ENCODE results near the gene PDE4B.
A peak's percentile ranks its signal among the peaks of the same experiment; 100 is the strongest.

Gene PDE4B

GRCh38 chr1:65894738-65895605 lies 102.3 kb downstream of the PDE4B start:
- no peak for DNase-seq (ENCODE audit: low read depth)
- TF ChIP-seq CTCF (conservative IDR thresholded peaks at IDR 0.05; ENCODE audit: low read length), result no peak
- no peak overlapping the region for H3K4me3 ChIP-seq (ENCODE audit: low read length)

GRCh38 chr1:65896721-65897120 lies 104.0 kb downstream of the PDE4B start:
- DNase-seq (ENCODE audit: low read depth), result peak; percentile 46
- no peak for TF ChIP-seq CTCF (conservative IDR thresholded peaks at IDR 0.05; ENCODE audit: low read length)
- no peak overlapping the region for H3K4me3 ChIP-seq (ENCODE audit: low read length)

GRCh38 chr1:65897485-65897884 lies 104.8 kb downstream of the PDE4B start:
- H3K4me3 ChIP-seq (ENCODE audit: low read length), result no peak overlapping the region
- DNase-seq (ENCODE audit: low read depth), result no peak
- no peak for TF ChIP-seq CTCF (conservative IDR thresholded peaks at IDR 0.05; ENCODE audit: low read length)

- no peak overlapping the region for H3K4me3 ChIP-seq (ENCODE audit: low read length)
- TF ChIP-seq CTCF (conservative IDR thresholded peaks at IDR 0.05; ENCODE audit: low read length), result no peak
- peak; percentile 24 for DNase-seq (ENCODE audit: low read depth)
These were observed 112.0 kb downstream of the PDE4B start for GRCh38 chr1:65904681-65905083.

GRCh38 chr1:65910432-65910831 lies 117.7 kb downstream of the PDE4B start:
- TF ChIP-seq CTCF (conservative IDR thresholded peaks at IDR 0.05; ENCODE audit: low read length), result no peak
- DNase-seq (ENCODE audit: low read depth), result no peak
- no peak overlapping the region for H3K4me3 ChIP-seq (ENCODE audit: low read length)

GRCh38 chr1:65911679-65912078 lies 119.0 kb downstream of the PDE4B start:
- no peak for DNase-seq (ENCODE audit: low read depth)
- TF ChIP-seq CTCF (conservative IDR thresholded peaks at IDR 0.05; ENCODE audit: low read length), result no peak
- H3K4me3 ChIP-seq (ENCODE audit: low read length), result no peak overlapping the region

- no peak for TF ChIP-seq CTCF (conservative IDR thresholded peaks at IDR 0.05; ENCODE audit: low read length)
- H3K4me3 ChIP-seq (ENCODE audit: low read length), result no peak overlapping the region
- DNase-seq (ENCODE audit: low read depth), result no peak
These were observed 125.9 kb downstream of the PDE4B start for GRCh38 chr1:65918564-65918963.
